T-cell (primary cell): ENCODE data around the gene PARP2. TPM values are rescaled to one million over a fixed set of nuclear protein-coding genes. Genes with fewer than 3 reads are reported as not detected.

ENCODE experiments used
- ATAC-seq, 4 experiments: fragments of 200-7000 bp in 3 of 4; fragments of 150-1000 bp in 1 of 4; cut with Tn5 transposase; replicated peaks in 1 of 4; 1 replicate in 3 of 4; 2 replicates in 1 of 4; pipeline ENCODE4 v1.10.0; 2021; ENCODE audit warnings: moderate library complexity in 3 of 4, mild to moderate bottlenecking in 2 of 4, moderate number of reproducible peaks in 1 of 4
- CTCF ChIA-PET, 2 donors: fragments of 300-600 bp; sonication (Branson Sonifier 250); formaldehyde crosslinking; loops; one replicate each; lab custom pipeline; 2022; ENCODE audit warnings: antibody characterized with exemption in 2 of 2; lab: Charles Lee
- POLR2A ChIA-PET, 2 donors: fragments of 300-600 bp; sonication (Branson Sonifier 250); formaldehyde crosslinking; loops; one replicate each; lab custom pipeline; 2022; ENCODE audit warnings: antibody characterized with exemption in 2 of 2; lab: Charles Lee
- DNase-seq, 35 experiments: peaks; one replicate each; pipeline versions ENCODE4 v3.0.0 to v3.0.0-alpha.2; 2013 to 2023
- H3K27ac ChIP-seq: one replicate; pipeline ENCODE4 v1.5.1; 2013; ENCODE audit warnings: low read length
- H3K27me3 ChIP-seq, 2 experiments: replicated peaks in 1 of 2; 1 replicate in 1 of 2; 2 replicates in 1 of 2; pipeline versions ENCODE4 v1.6.1 to v1.7.0; 2013; ENCODE audit warnings: low read length in 1 of 2, mixed read lengths in 1 of 2; ENCODE audit not compliant: control insufficient read depth in 2 of 2, insufficient read depth in 2 of 2; ENCODE audit errors: extremely low read depth in 1 of 2
- H3K36me3 ChIP-seq, 2 donors: 1 replicate in 1 of 2; 2 replicates in 1 of 2; pipeline versions ENCODE4 v1.6.1 to v1.7.0; 2013; ENCODE audit warnings: low read length in 1 of 2; ENCODE audit not compliant: control insufficient read depth in 2 of 2, insufficient read depth in 1 of 2; ENCODE audit errors: extremely low read depth in 1 of 2
- H3K4me1 ChIP-seq, 2 experiments: 1 replicate in 1 of 2; 2 replicates in 1 of 2; pipeline versions ENCODE4 v1.6.1 to v1.7.0; 2013; ENCODE audit warnings: low read length in 2 of 2, mixed read lengths in 1 of 2; ENCODE audit not compliant: insufficient read depth in 2 of 2, control insufficient read depth in 1 of 2; ENCODE audit errors: extremely low read depth in 1 of 2
- H3K4me3 ChIP-seq, 2 donors: 1 replicate in 1 of 2; 2 replicates in 1 of 2; pipeline versions ENCODE4 v1.5.1 to v1.7.0; 2013; ENCODE audit warnings: mild to moderate bottlenecking in 2 of 2, low read length in 1 of 2, moderate library complexity in 1 of 2; ENCODE audit not compliant: control insufficient read depth in 1 of 2; ENCODE audit errors: extremely low read depth in 1 of 2
- H3K9me3 ChIP-seq: 2 replicates; pipeline ENCODE4 v1.7.0; 2013
- H3K27ac Mint-ChIP-seq, 2 donors: one replicate each; pipeline ENCODE4 v1.8.0; 2020 to 2021; ENCODE audit warnings: mild to moderate bottlenecking in 2 of 2, mixed read lengths in 2 of 2
- H3K27me3 Mint-ChIP-seq, 2 donors: one replicate each; pipeline ENCODE4 v1.8.0; 2021 to 2022; ENCODE audit warnings: mixed read lengths in 2 of 2
- H3K36me3 Mint-ChIP-seq: one replicate; pipeline ENCODE4 v1.8.0; 2021; ENCODE audit warnings: mixed read lengths
- H3K4me1 Mint-ChIP-seq, 3 donors: one replicate each; pipeline ENCODE4 v1.8.0; 2020 to 2022; ENCODE audit warnings: mixed read lengths in 3 of 3, mild to moderate bottlenecking in 1 of 3
- H3K4me3 Mint-ChIP-seq, 3 donors: one replicate each; pipeline ENCODE4 v1.8.0; 2020 to 2022; ENCODE audit warnings: mild to moderate bottlenecking in 3 of 3, mixed read lengths in 3 of 3, moderate library complexity in 3 of 3
- H3K9me3 Mint-ChIP-seq, 3 donors: one replicate each; pipeline ENCODE4 v1.8.0; 2020 to 2022; ENCODE audit warnings: mixed read lengths in 3 of 3
- WGBS: methylation state at CpG from one replicate; pipeline ENCODE4 v1.1.5; 2013; ENCODE audit warnings: missing lambda C conversion rate; ENCODE audit not compliant: insufficient coverage; 5-methylcytosine and 5-hydroxymethylcytosine counted together
- total RNA-seq, 35 experiments: library from RNA in 6 of 35; stranded (reverse) in 6 of 35; fragments of 120-200 nt in 1 of 35; gene quantifications; one replicate each; pipeline versions ENCODE4 v1.2.1 to v1.2.4 and lab custom pipeline; 2013 to 2026

The PARP2 gene
- total RNA-seq, 5 donors from 2014 or later (not counting 1 experiment from before 2014, with no cell fraction given), result 14.6 to 21.8 (median 15.8) TPM

DNA sequence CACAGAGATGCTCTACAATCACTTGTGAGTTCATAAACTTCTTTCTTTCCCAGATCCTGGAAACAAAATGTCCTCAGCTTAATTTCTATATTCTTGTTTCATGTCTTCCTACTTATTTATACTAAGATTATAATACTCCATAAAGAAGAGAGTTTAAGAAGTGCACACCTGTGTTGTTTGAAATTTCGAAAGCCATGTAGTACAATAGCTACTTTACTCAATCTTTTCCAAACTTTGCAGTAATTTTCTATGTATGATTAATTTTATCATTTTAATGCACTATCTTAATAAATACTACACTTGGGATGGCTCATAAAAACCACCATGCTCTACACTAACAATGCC, 37.4 kb upstream of the PARP2 start:
- H3K27ac Mint-ChIP-seq, result peak overlapping the region; percentile 76 to 89
- H3K4me3 Mint-ChIP-seq, result peak overlapping the region; percentile 90 to 95 (median 94)
- no peaks in the 10 kb centered on the region for H3K27me3 ChIP-seq
- H3K9me3 Mint-ChIP-seq, result no peaks in the 10 kb centered on the region
- H3K27ac ChIP-seq, result no peak overlapping the region
- H3K4me3 ChIP-seq, result peak overlapping the region; percentile 75 to 90
- POLR2A ChIA-PET, result no interaction called here
- no peaks in the 10 kb centered on the region for H3K27me3 Mint-ChIP-seq
- peak in 1 of 4 experiments; percentile 5 for ATAC-seq
- CTCF ChIA-PET, result interaction anchor here in 1 of 2 donors (1.1 to 1.5 kb wide), 6 partner anchors 22 to 375 kb away, joined by 3 to 5 read pairs (median 4); partner anchors contain the start of genes APEX1 and PARP2
- no peaks in the 10 kb centered on the region for H3K9me3 ChIP-seq
- H3K4me1 Mint-ChIP-seq, result peaks cover 34 to 37% (median 36%) of the 10 kb centered on the region in 3 donors
- peaks cover 14% of the 10 kb centered on the region for H3K36me3 Mint-ChIP-seq
- no CpG with 5 or more reads among the region's 1 CpG for WGBS
- peaks cover 6 to 12% of the 10 kb centered on the region in 2 experiments for H3K4me1 ChIP-seq
- peaks cover 0 to 8% of the 10 kb centered on the region in 2 donors for H3K36me3 ChIP-seq
- no peak for DNase-seq

DNA sequence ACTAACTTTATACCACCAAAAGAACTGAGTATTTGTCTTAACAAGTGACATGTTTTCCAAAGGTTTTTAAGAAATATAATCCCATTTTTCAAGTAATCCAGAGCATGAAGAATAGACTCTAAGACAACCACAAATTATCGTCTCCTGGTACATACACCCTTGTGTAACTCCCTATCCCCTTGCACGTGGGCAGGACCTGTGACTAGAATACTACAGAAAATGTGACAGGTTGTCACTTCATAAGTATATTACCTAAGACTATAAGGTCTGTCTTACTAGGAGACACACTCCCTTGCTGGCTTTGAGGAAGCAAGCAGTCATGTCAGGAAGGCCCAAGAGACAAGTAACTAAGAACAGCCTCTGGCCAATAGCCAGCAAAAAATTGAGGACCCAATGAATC, 29.4 kb upstream of the PARP2 start:
- H3K27ac Mint-ChIP-seq, result peak overlapping the region in 1 of 2 donors; percentile 24
- H3K9me3 Mint-ChIP-seq, result no peaks in the 10 kb centered on the region
- WGBS, result no CpG with 5 or more reads among the region's 2 CpGs
- peaks cover 0 to 53% of the 10 kb centered on the region in 2 donors for H3K36me3 ChIP-seq
- no peaks in the 10 kb centered on the region for H3K27me3 ChIP-seq
- no peak overlapping the region for H3K4me3 ChIP-seq
- peaks cover 31% of the 10 kb centered on the region for H3K36me3 Mint-ChIP-seq
- no peak overlapping the region for H3K27ac ChIP-seq
- H3K9me3 ChIP-seq, result no peaks in the 10 kb centered on the region
- no peak overlapping the region for H3K4me3 Mint-ChIP-seq
- ATAC-seq (no peak), DNase-seq (no peak)
- no peaks in the 10 kb centered on the region for H3K4me1 Mint-ChIP-seq
- ChIA-PET POLR2A (no interaction called here), CTCF (no interaction called here)
- no peaks in the 10 kb centered on the region for H3K27me3 Mint-ChIP-seq
- no peaks in the 10 kb centered on the region for H3K4me1 ChIP-seq

DNA sequence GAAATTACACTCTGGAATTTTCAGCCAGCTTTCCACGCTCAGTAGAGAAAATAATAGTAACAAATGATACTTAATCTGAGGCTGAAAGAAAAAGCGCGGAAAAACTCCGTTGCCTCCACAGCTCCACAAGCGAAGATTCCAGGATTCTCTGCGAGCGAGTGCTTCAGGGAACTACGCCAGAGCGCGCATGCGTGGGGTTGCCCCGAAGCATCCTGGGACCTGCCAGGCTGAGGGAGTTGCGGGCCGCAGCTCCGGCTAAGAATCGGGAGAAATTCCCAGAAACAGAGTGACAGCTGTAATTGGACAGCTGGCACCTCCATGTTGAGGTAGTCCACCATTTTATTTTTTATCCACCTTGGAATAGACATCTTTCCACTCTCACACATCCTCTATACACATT, 25.7 kb upstream of the PARP2 start:
- over 99% methylated on average over 11 of the region's 16 CpGs for WGBS
- Histone ChIP-seq H3K9me3 (no peaks in the 10 kb centered on the region), H3K4me1 (no peaks in the 10 kb centered on the region), H3K4me3 (no peak overlapping the region), H3K36me3 (peaks cover 3 to 48% of the 10 kb centered on the region in 2 donors), H3K27me3 (no peaks in the 10 kb centered on the region), H3K27ac (no peak overlapping the region)
- no peaks in the 10 kb centered on the region for H3K4me1 Mint-ChIP-seq
- DNase-seq (no peak), ATAC-seq (no peak)
- CTCF ChIA-PET, result interaction anchor here in 1 of 2 donors (0.7 kb wide), 1 partner anchor 218 kb away, joined by 6 read pairs; no protein-coding TSS in a partner anchor
- no peak overlapping the region for H3K27ac Mint-ChIP-seq
- no peaks in the 10 kb centered on the region for H3K27me3 Mint-ChIP-seq
- no peaks in the 10 kb centered on the region for H3K9me3 Mint-ChIP-seq
- H3K4me3 Mint-ChIP-seq, result no peak overlapping the region
- POLR2A ChIA-PET, result no interaction called here
- H3K36me3 Mint-ChIP-seq, result peaks cover 34% of the 10 kb centered on the region

DNA sequence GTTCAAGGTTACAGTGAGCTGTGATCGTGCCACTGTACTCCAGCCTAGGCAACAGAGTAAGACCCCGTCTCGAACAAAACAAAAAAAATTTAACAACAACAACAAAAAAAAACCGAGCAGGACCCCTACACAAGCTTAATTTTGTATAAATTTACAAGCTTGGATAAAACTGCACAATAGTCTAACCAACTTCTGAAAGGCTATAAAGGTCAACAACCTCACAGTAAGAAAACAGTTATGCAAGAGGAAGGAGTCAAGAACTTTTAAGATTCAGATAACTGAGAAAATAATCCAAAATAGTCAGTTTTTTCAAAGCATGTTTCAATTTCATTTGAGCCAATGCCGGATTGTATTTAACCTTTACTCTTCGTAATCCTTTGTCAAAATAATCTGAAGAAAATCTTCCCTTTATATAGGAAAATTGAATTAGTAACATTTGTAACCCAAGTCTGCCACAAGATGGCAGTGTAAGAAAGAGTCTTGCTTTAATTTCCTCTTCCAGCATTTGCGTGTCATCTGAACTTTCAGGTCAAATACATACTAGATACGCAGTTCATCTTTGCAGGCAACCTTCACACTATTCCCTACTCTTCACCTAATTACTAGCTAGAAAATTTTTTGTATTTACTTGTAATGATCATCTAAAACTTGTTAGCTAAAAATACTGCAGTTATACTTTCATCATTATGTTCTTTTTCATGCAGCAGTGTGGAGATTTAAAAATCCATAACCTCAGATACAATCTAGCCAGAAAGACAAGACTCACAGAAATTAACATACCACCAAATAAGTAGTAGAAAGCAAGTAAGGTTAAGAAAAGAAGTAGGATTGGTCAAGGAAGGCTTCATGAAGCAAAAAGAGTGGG, 16.2 kb upstream of the PARP2 start:
- Histone ChIP-seq H3K4me1 (peaks cover 0 to under 1% of the 10 kb centered on the region in 2 experiments), H3K9me3 (no peaks in the 10 kb centered on the region), H3K4me3 (no peak overlapping the region), H3K36me3 (peaks cover 0 to 20% of the 10 kb centered on the region in 2 donors), H3K27ac (no peak overlapping the region), H3K27me3 (no peaks in the 10 kb centered on the region)
- peak overlapping the region in 1 of 3 donors; percentile 13 for H3K4me3 Mint-ChIP-seq
- POLR2A ChIA-PET, result interaction anchor here (0.8 to 1.9 kb wide), 4 partner anchors 14 to 355 kb away, joined by 4 to 6 read pairs (median 6); partner anchors contain the start of gene PARP2 (in 2 of the 2)
- DNase-seq, result peak in 8 of 35 experiments; percentile 9 to 84 (median 31)
- peak overlapping the region; percentile 70 to 79 for H3K27ac Mint-ChIP-seq
- CTCF ChIA-PET, result interaction anchor here (0.6 to 9.7 kb wide), 30 partner anchors 9 to 644 kb away, joined by 3 to 159 read pairs (median 5); partner anchors contain the start of genes PARP2 (in 2 of the 2), APEX1 (in 1 of the 2), OSGEP (in 1 of the 2) and PIP4P1 (in 1 of the 2)
- peaks cover 19 to 29% (median 24%) of the 10 kb centered on the region in 3 donors for H3K4me1 Mint-ChIP-seq
- H3K9me3 Mint-ChIP-seq, result no peaks in the 10 kb centered on the region
- WGBS, result no CpG with 5 or more reads among the region's 8 CpGs
- H3K36me3 Mint-ChIP-seq, result peaks cover 5% of the 10 kb centered on the region
- no peaks in the 10 kb centered on the region for H3K27me3 Mint-ChIP-seq
- peak; percentile 46 to 72 (median 60) for ATAC-seq

GRCh38 chr14:20328705-20329104, 14.7 kb upstream of the PARP2 start:
- H3K9me3 Mint-ChIP-seq, result no peaks in the 10 kb centered on the region
- Histone ChIP-seq H3K27me3 (no peaks in the 10 kb centered on the region), H3K4me3 (no peak overlapping the region), H3K9me3 (no peaks in the 10 kb centered on the region), H3K27ac (no peak overlapping the region), H3K4me1 (peaks cover 7% of the 10 kb centered on the region in 2 experiments), H3K36me3 (peaks cover 0 to 13% of the 10 kb centered on the region in 2 donors)
- ChIA-PET CTCF (interaction anchor here (0.7 to 9.7 kb wide), 15 partner anchors 10 to 363 kb away, joined by 3 to 159 read pairs (median 12); partner anchors contain the start of genes PARP2 (in 2 of the 2), APEX1 (in 1 of the 2) and OSGEP (in 1 of the 2)), POLR2A (interaction anchor here (0.5 to 1.6 kb wide), 3 partner anchors 15 to 362 kb away, joined by 4 to 6 read pairs (median 5); partner anchors contain the start of gene PARP2 (in 1 of the 2))
- peaks cover 5% of the 10 kb centered on the region for H3K36me3 Mint-ChIP-seq
- ATAC-seq (no peak), DNase-seq (no peak)
- H3K4me3 Mint-ChIP-seq, result no peak overlapping the region
- WGBS, result 100% methylated on average over 1 of the region's 2 CpGs
- H3K27ac Mint-ChIP-seq, result peak overlapping the region; percentile 5 to 52
- H3K4me1 Mint-ChIP-seq, result peaks cover 32 to 44% (median 36%) of the 10 kb centered on the region in 3 donors
- H3K27me3 Mint-ChIP-seq, result no peaks in the 10 kb centered on the region

DNA sequence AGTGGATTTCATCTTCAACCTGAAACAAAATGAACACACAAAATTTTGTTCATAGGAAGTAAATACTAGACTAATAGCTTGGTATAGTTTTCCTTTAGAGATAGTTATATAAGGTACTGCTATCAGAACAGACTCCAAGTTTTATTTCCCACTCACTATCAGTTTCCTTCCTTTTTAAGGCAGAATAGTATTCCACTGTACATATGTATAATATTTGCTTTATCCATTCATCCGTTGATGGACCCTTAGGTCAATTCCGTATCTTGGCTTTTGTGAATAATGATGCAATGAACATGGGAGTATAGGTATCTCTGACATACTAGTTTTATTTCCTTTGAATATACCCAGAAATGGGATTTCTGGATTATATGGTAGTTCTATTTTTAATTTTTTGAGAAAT, 14.1 kb upstream of the PARP2 start:
- no peak overlapping the region for H3K4me3 ChIP-seq
- Mint-ChIP-seq H3K9me3 (no peaks in the 10 kb centered on the region), H3K36me3 (peaks cover 4% of the 10 kb centered on the region), H3K4me3 (no peak overlapping the region), H3K4me1 (peaks cover 32 to 45% (median 36%) of the 10 kb centered on the region in 3 donors), H3K27ac (no peak overlapping the region), H3K27me3 (no peaks in the 10 kb centered on the region)
- peaks cover 0 to 13% of the 10 kb centered on the region in 2 donors for H3K36me3 ChIP-seq
- no peaks in the 10 kb centered on the region for H3K9me3 ChIP-seq
- H3K27ac ChIP-seq, result no peak overlapping the region
- DNase-seq (no peak), ATAC-seq (no peak)
- ChIA-PET POLR2A (interaction anchor here (0.7 to 1.6 kb wide), 4 partner anchors 14 to 763 kb away, joined by 4 to 7 read pairs (median 5); partner anchors contain the start of gene PARP2 (in 1 of the 2)), CTCF (interaction anchor here (0.6 to 9.7 kb wide), 6 partner anchors 12 to 362 kb away, joined by 6 to 159 read pairs (median 14); partner anchors contain the start of genes PARP2 (in 1 of the 2) and TEP1 (in 1 of the 2))
- H3K27me3 ChIP-seq, result no peaks in the 10 kb centered on the region
- peaks cover 7% of the 10 kb centered on the region in 2 experiments for H3K4me1 ChIP-seq
- WGBS, result no CpG with 5 or more reads among the region's 2 CpGs
